AG04450 (cell line): Measurements from ENCODE around the gene RDX. TPM values are rescaled to one million over a fixed set of nuclear protein-coding genes. Genes with fewer than 3 reads are reported as not detected.
A peak's percentile ranks its signal among the peaks of the same experiment; 100 is the strongest.
"Not testable (repeated sequence)": the region's sequence is repeated elsewhere in the genome, so short reads cannot be mapped to it uniquely, and the experiment has no call there.

ENCODE experiments used
- CTCF ChIA-PET: fragments of 300-600, 350-600 bp; formaldehyde crosslinking; extraction: SDS; loops from one replicate; lab custom pipeline; 2022; ENCODE audit warnings: antibody characterized with exemption, inconsistent platforms; lab: Charles Lee
- POLR2A ChIA-PET: fragments of 350-600 bp; formaldehyde crosslinking; extraction: SDS; loops from one replicate; lab custom pipeline; 2021; ENCODE audit warnings: antibody characterized with exemption, inconsistent platforms; lab: Yijun Ruan, JAX
- DNase-seq: peaks from one replicate; pipeline ENCODE4 v3.0.0-alpha.2; 2011; ENCODE audit warnings: low read depth, low spot score
- H3K27ac ChIP-seq: one replicate; pipeline ENCODE4 v1.5.1; 2012; ENCODE audit warnings: low read depth, low read length, control low read depth
- H3K27me3 ChIP-seq: one replicate; pipeline ENCODE4 v1.6.0; 2012; ENCODE audit warnings: low read length; ENCODE audit not compliant: control insufficient read depth, insufficient read depth
- H3K4me3 ChIP-seq: 2 replicates; pipeline ENCODE4 v1.5.1; 2011; ENCODE audit warnings: mild to moderate bottlenecking, low read depth, low read length, control low read depth
- H3K9me3 ChIP-seq: 2 replicates; pipeline ENCODE4 v1.5.1; 2012; ENCODE audit warnings: low read length; ENCODE audit not compliant: control insufficient read depth, insufficient read depth
- CTCF ChIP-seq: IDR thresholded peaks from 2 replicates; pipeline ENCODE4 v1.5.1; 2011; ENCODE audit warnings: low read depth, low read length, control low read depth, inconsistent platforms
- polyA plus RNA-seq: library from polyadenylated mRNA; depleted of rRNA; stranded (reverse); fragments of >200 nt; gene quantifications from 2 replicates; pipeline ENCODE4 v1.2.3, GENCODE V29; 2011

RDX gene
- polyA plus RNA-seq, 1 experiment: 92.3 TPM

- H3K4me3 ChIP-seq: no peak overlapping the region
- ChIA-PET POLR2A (no interaction called here), CTCF (no interaction called here)
- TF ChIP-seq CTCF: no peak
- H3K27me3 ChIP-seq: no peaks in the 10 kb centered on the region
- no peaks in the 10 kb centered on the region; the same call in 1 of the 2 replicates for H3K9me3 ChIP-seq
- no peak overlapping the region for H3K27ac ChIP-seq
- DNase-seq: no peak
These were observed 5.7 kb downstream of the RDX start for GRCh38 chr11:110290591-110291334.

GRCh38 chr11:110289472-110289871 is 6.9 kb downstream of the RDX start:
- ChIA-PET POLR2A (no interaction called here), CTCF (interaction anchor here (0.6 kb wide), 1 partner anchor 1157 kb away, joined by 4 read pairs; no protein-coding TSS in a partner anchor)
- H3K27ac ChIP-seq: no peak overlapping the region
- no peak overlapping the region for H3K4me3 ChIP-seq
- H3K27me3 ChIP-seq: no peaks in the 10 kb centered on the region
- no peak for DNase-seq
- no peaks in the 10 kb centered on the region for H3K9me3 ChIP-seq
- no peak for TF ChIP-seq CTCF

GRCh38 chr11:110287537-110287936 is 8.9 kb downstream of the RDX start:
- ChIA-PET POLR2A (no interaction called here), CTCF (interaction anchor here (0.7 kb wide), 1 partner anchor 9 kb away, joined by 3 read pairs; no protein-coding TSS in a partner anchor)
- no peak for TF ChIP-seq CTCF
- H3K4me3 ChIP-seq: no peak overlapping the region
- H3K27ac ChIP-seq: no peak overlapping the region
- H3K9me3 ChIP-seq: no peaks in the 10 kb centered on the region
- H3K27me3 ChIP-seq: no peaks in the 10 kb centered on the region
- DNase-seq: no peak

- H3K4me3 ChIP-seq: no peak overlapping the region
- no peak for DNase-seq
- no peaks in the 10 kb centered on the region for H3K27me3 ChIP-seq
- peak; percentile 2; the same call in 1 of the 2 replicates for TF ChIP-seq CTCF
- ChIA-PET CTCF (interaction anchor here (0.7 kb wide), 1 partner anchor 8 kb away, joined by 3 read pairs; no protein-coding TSS in a partner anchor), POLR2A (no interaction called here)
- no peak overlapping the region for H3K27ac ChIP-seq
- no peaks in the 10 kb centered on the region for H3K9me3 ChIP-seq
These were observed 9.9 kb downstream of the RDX start for GRCh38 chr11:110286298-110287040.

- DNase-seq: no peak
- no peak overlapping the region for H3K27ac ChIP-seq
- H3K4me3 ChIP-seq: no peak overlapping the region
- CTCF ChIA-PET: no interaction called here
- POLR2A ChIA-PET: no interaction called here
- no peaks in the 10 kb centered on the region for H3K27me3 ChIP-seq
- TF ChIP-seq CTCF: no peak
- no peaks in the 10 kb centered on the region for H3K9me3 ChIP-seq
These were observed 12.6 kb downstream of the RDX start for GRCh38 chr11:110283862-110284261.

GRCh38 chr11:110280595-110280994 is 15.8 kb downstream of the RDX start:
- POLR2A ChIA-PET: interaction anchor here (1.6 kb wide), 1 partner anchor 16 kb away, joined by 4 read pairs; the partner anchor contains the start of gene RDX
- H3K9me3 ChIP-seq, H3K27me3 ChIP-seq, H3K4me3 ChIP-seq, H3K27ac ChIP-seq, DNase-seq: not testable (repeated sequence)
- CTCF ChIA-PET: interaction anchor here (1.1 kb wide), 1 partner anchor 97 kb away, joined by 3 read pairs; no protein-coding TSS in a partner anchor
